Type B pancreatic cell (in vitro differentiated cells): Measurements from ENCODE around the gene NUAK1. TPM values are rescaled to one million over a fixed set of nuclear protein-coding genes. Genes with fewer than 3 reads are reported as not detected.

Source experiments
- DNase-seq: peaks from one replicate; pipeline ENCODE4 v3.0.0; 2021; ENCODE audit warnings: mixed read lengths; ENCODE audit not compliant: unreplicated experiment; ENCODE audit errors: extremely low spot score
- H3K27ac Mint-ChIP-seq: 2 replicates; pipeline ENCODE4 v1.8.0; 2021; ENCODE audit warnings: mild to moderate bottlenecking, mixed read lengths
- H3K27me3 Mint-ChIP-seq: 2 replicates; pipeline ENCODE4 v1.8.0; 2021; ENCODE audit warnings: mixed read lengths
- H3K36me3 Mint-ChIP-seq: 2 replicates; pipeline ENCODE4 v1.8.0; 2021; ENCODE audit warnings: mixed read lengths
- H3K4me1 Mint-ChIP-seq: one replicate; pipeline ENCODE4 v1.8.0; 2021; ENCODE audit warnings: mixed read lengths; ENCODE audit not compliant: unreplicated experiment
- H3K4me3 Mint-ChIP-seq: 2 replicates; pipeline ENCODE4 v1.8.0; 2021; ENCODE audit warnings: mild to moderate bottlenecking, mixed read lengths
- H3K9me3 Mint-ChIP-seq: 2 replicates; pipeline ENCODE4 v1.8.0; 2021; ENCODE audit warnings: mixed read lengths
- CTCF ChIP-seq: fragments of 200-600 bp; sonication (generic); conservative IDR thresholded peaks from 2 replicates; pipeline ENCODE4 v1.5.0; 2021; ENCODE audit warnings: antibody characterized with exemption, mild to moderate bottlenecking
- total RNA-seq: library from RNA; stranded (reverse); gene quantifications from 2 replicates; pipeline ENCODE4 v1.2.1, GENCODE V29; 2021; ENCODE audit warnings: low replicate concordance

NUAK1 gene
- total RNA-seq, 1 donor from 2014 or later, result 8.1 TPM

DNA sequence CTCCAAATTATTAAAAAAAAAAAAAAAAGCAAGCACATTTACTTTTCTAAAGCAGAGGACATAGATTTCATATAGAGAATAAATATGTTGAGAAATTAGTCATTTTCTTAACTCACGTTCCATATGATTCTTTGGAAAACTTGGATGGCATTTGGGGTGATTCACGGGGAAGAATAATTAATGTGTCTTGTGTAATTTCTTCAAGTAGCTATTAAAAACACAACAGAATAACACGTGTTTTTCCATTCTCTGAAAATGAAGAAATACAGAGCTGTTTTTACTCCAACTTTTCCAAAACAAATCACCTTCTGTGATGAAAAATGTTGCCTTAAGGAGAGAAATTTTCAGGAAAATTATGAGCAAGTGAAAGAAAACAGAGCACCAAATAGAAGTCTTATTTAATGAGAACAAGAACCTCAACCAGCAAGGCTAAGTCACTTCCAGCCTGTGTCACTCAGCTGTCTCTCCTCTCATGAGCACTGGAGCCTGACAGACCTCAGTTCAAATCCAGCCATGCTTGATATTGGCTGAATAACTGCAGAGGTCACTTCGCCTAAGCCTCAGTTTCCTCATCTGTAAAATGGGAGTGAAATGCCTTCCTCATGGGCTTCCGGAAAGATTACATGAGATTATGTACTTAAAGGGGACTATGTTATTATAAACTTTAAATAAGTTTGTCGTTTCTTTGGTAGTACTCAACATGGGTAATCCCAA, 42.8 kb upstream of the NUAK1 start:
- no peaks in the 10 kb centered on the region for H3K36me3 Mint-ChIP-seq
- peaks cover 18% of the 10 kb centered on the region for H3K4me1 Mint-ChIP-seq
- H3K27me3 Mint-ChIP-seq, result no peaks in the 10 kb centered on the region
- H3K4me3 Mint-ChIP-seq, result no peak overlapping the region
- no peak overlapping the region for H3K27ac Mint-ChIP-seq
- TF ChIP-seq CTCF, result no peak
- H3K9me3 Mint-ChIP-seq, result no peaks in the 10 kb centered on the region
- no peak for DNase-seq

GRCh38 chr12:106179086-106179485, 40.3 kb upstream of the NUAK1 start:
- Mint-ChIP-seq H3K27me3 (no peaks in the 10 kb centered on the region), H3K9me3 (no peaks in the 10 kb centered on the region), H3K36me3 (no peaks in the 10 kb centered on the region), H3K27ac (peak overlapping the region; percentile 73), H3K4me1 (peaks cover 23% of the 10 kb centered on the region), H3K4me3 (peak overlapping the region; percentile 6)
- TF ChIP-seq CTCF, result no peak
- no peak for DNase-seq

DNA sequence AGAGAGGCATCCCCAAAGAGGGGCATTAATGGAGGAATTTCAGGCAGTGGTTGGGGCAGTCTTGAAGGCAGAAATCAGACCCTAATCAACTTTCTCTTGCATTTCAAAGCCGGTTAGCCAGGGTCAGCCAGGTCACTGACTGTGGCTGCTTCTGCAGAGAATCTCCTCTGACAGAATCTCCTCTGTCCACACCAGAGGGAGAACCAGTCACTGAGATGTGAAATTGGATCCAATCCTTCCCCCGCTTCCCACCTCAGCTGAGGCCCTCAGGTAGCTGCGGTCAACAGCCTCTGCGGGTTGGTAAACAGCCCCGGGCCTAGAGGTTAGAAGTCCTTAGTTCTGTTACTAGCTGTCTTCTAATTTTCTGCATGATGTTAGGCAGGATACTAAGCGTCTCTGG, 39.8 kb upstream of the NUAK1 start:
- H3K9me3 Mint-ChIP-seq, result no peaks in the 10 kb centered on the region
- peak overlapping the region; percentile 73 for H3K27ac Mint-ChIP-seq
- TF ChIP-seq CTCF, result no peak
- no peaks in the 10 kb centered on the region for H3K36me3 Mint-ChIP-seq
- H3K27me3 Mint-ChIP-seq, result no peaks in the 10 kb centered on the region
- peaks cover 23% of the 10 kb centered on the region for H3K4me1 Mint-ChIP-seq
- H3K4me3 Mint-ChIP-seq, result peak overlapping the region; percentile 6
- no peak for DNase-seq

DNA sequence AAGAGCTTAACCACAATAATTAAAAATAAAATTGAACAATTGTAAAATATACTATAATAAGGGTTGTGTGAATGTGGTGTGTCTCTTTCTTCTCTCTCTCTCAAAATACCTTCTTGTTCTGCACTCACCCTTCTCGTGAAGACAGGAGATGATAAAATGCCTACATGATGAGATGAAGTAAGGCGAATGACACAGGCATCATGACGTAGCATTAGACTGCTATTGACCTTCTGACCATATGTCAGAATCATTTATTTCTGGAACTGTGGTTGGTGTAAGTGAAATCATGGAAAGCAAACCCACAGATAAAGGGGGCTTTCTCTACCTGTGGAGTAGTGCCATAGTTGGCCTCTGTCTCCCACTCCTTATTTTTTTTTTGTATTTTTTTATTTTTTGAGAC, 37.8 kb upstream of the NUAK1 start:
- Mint-ChIP-seq H3K4me1 (peaks cover 23% of the 10 kb centered on the region), H3K27ac (no peak overlapping the region), H3K9me3 (no peaks in the 10 kb centered on the region), H3K27me3 (peaks cover 12% of the 10 kb centered on the region), H3K36me3 (no peaks in the 10 kb centered on the region), H3K4me3 (no peak overlapping the region)
- TF ChIP-seq CTCF, result no peak
- DNase-seq, result no peak

GRCh38 chr12:106174876-106175275, 36.1 kb upstream of the NUAK1 start:
- no peak for TF ChIP-seq CTCF
- H3K4me3 Mint-ChIP-seq, result no peak overlapping the region
- peaks cover 18% of the 10 kb centered on the region for H3K27me3 Mint-ChIP-seq
- no peak overlapping the region for H3K27ac Mint-ChIP-seq
- H3K4me1 Mint-ChIP-seq, result peaks cover 20% of the 10 kb centered on the region
- H3K9me3 Mint-ChIP-seq, result no peaks in the 10 kb centered on the region
- no peaks in the 10 kb centered on the region for H3K36me3 Mint-ChIP-seq
- DNase-seq, result no peak
